ENCODE results near the gene PDE11A. TPM values are rescaled to one million over a fixed set of nuclear protein-coding genes. Genes with fewer than 3 reads are reported as not detected.

The PDE11A gene
- total RNA-seq, 1 experiment from 2014 or later, result 0.13 TPM

- no peak overlapping the region for H3K14ac ChIP-seq (ENCODE audit: insufficient read depth, low read length)
- DNase-seq, result no peak
- H3K4me3 Mint-ChIP-seq, result no peak overlapping the region
- H3K79me2 ChIP-seq (ENCODE audit: insufficient read depth, low read length), result no peaks in the 10 kb centered on the region
- no peak overlapping the region for H3K18ac ChIP-seq (ENCODE audit: insufficient read length, low read depth, low read length)
- H4K20me1 ChIP-seq (ENCODE audit: control insufficient read depth, insufficient read depth, insufficient read length), result no peaks in the 10 kb centered on the region
- no peak overlapping the region for H4K5ac ChIP-seq (ENCODE audit: insufficient read length, low read depth, low read length)
- H3K9me3 Mint-ChIP-seq, result no peaks in the 10 kb centered on the region
- H2BK5ac ChIP-seq (ENCODE audit: insufficient read length, low read length), result no peak overlapping the region
- H3K27me3 Mint-ChIP-seq (ENCODE audit: low read depth), result peaks cover 8% of the 10 kb centered on the region; the same call in 1 of the 2 replicates
- no peak overlapping the region for H3K56ac ChIP-seq (ENCODE audit: insufficient read length, low read depth, low read length)
- peaks cover 23 to 25% of the 10 kb centered on the region in 2 experiments for H3K4me1 Mint-ChIP-seq
- no peak overlapping the region for H3K27ac Mint-ChIP-seq
- H3K4me2 ChIP-seq (ENCODE audit: insufficient read depth, insufficient read length, low read length), result no peak overlapping the region
- no peak overlapping the region for H4K91ac ChIP-seq (ENCODE audit: insufficient read length, low read depth, low read length)
- H3K27me3 ChIP-seq (ENCODE audit: insufficient read depth, low read length), result no peaks in the 10 kb centered on the region
- no peak overlapping the region for H3T11ph ChIP-seq (ENCODE audit: low read length)
- no peak overlapping the region for H3K9ac ChIP-seq (ENCODE audit: extremely low read depth, insufficient read length, low read length)
- no peak overlapping the region for H2BK120ac ChIP-seq (ENCODE audit: low read depth, low read length, poor library complexity, severe bottlenecking)
- H3K23me2 ChIP-seq (ENCODE audit: insufficient read length, low read depth, low read length, poor library complexity, severe bottlenecking), result no peaks in the 10 kb centered on the region
- H3K79me1 ChIP-seq (ENCODE audit: insufficient read depth, low read depth, low read length, poor library complexity, severe bottlenecking), result no peaks in the 10 kb centered on the region
- H4K8ac ChIP-seq (replicated peaks; ENCODE audit: insufficient read length, low read depth, low read length), result no peak overlapping the region
- H3K23ac ChIP-seq (ENCODE audit: insufficient read length, low read depth, low read length), result no peak overlapping the region
- peaks cover 2% of the 10 kb centered on the region; the same call in 1 of the 2 replicates for H3K4me1 ChIP-seq (ENCODE audit: insufficient read depth, low read length)
- H3K4ac ChIP-seq (ENCODE audit: low read depth, low read length), result no peak overlapping the region
- H2BK12ac ChIP-seq (ENCODE audit: insufficient read length, low read depth, low read length), result no peak overlapping the region
- H2BK20ac ChIP-seq (ENCODE audit: low read depth, low read length, poor library complexity, severe bottlenecking), result no peak overlapping the region
- no peak overlapping the region for H2BK15ac ChIP-seq (ENCODE audit: low read depth, low read length)
- WGBS (ENCODE audit: extremely low coverage, insufficient read length, low lambda C conversion rate), result no CpG with 5 or more reads among the region's 4 CpGs
- H3K9me3 ChIP-seq (ENCODE audit: control insufficient read depth, low read depth, low read length), result no peaks in the 10 kb centered on the region
- no peak overlapping the region for H2AFZ ChIP-seq (ENCODE audit: low read length)
- H3K36me3 Mint-ChIP-seq (ENCODE audit: insufficient read depth in 1 of 3, low read depth in 3 of 3), result no peaks in the 10 kb centered on the region
- H3K27ac ChIP-seq (ENCODE audit: insufficient read length, low read depth, low read length), result no peak overlapping the region
- no peak for TF ChIP-seq CTCF (conservative IDR thresholded peaks at IDR 0.05)
- no peak overlapping the region for H2AK5ac ChIP-seq (ENCODE audit: insufficient read length, low read length)
These were observed 477.3 kb downstream of the PDE11A start for GRCh38 chr2:177595126-177595845.
